ENCODE measurements around the gene MN1.

DNA sequence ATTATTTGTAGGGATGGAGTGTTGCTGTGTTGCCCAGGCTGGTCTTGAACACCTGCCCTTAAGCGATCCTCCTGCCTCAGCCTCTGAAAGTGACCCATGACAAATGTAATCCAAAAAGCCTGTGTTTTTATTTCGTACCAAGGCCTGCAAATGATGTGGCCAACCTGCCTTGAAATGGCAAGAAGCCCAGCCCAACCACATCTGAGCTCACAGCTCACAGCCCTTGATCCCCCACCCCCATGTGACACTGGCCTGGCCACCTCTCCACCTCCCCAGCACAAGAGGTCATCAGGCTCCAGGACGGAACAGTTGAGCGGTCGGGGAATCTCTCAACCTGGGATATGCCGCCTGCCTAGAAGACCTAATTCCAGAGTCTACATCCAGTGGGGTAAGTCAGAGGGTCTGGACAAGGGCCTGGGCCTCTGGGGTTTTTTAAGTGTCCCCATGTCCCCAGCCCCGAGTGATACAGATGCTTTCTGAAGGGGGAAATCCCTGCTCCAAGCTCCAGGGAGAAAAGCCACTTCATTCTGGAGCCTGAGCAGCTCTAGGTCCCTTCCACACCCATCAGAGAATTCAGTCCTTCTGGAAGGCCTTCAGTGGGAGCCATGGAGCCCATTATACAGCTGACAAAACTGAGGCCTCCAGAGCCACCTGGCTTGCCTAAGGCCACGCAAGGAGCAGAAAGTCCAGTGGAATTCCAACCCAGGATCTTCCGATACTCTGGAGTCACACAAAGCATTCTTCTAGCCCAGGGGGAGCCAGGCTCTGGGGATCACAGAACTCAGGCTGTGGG is 70.7 kb downstream of the MN1 start:
- TF ChIP-seq, protein P1, sequence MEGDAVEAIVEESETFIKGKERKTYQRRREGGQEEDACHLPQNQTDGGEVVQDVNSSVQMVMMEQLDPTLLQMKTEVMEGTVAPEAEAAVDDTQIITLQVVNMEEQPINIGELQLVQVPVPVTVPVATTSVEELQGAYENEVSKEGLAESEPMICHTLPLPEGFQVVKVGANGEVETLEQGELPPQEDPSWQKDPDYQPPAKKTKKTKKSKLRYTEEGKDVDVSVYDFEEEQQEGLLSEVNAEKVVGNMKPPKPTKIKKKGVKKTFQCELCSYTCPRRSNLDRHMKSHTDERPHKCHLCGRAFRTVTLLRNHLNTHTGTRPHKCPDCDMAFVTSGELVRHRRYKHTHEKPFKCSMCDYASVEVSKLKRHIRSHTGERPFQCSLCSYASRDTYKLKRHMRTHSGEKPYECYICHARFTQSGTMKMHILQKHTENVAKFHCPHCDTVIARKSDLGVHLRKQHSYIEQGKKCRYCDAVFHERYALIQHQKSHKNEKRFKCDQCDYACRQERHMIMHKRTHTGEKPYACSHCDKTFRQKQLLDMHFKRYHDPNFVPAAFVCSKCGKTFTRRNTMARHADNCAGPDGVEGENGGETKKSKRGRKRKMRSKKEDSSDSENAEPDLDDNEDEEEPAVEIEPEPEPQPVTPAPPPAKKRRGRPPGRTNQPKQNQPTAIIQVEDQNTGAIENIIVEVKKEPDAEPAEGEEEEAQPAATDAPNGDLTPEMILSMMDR (conservative IDR thresholded peaks at IDR 0.05 in 1 of 2, IDR thresholded peaks at IDR 0.05 in 1 of 2; ENCODE audit: low read depth in 1 of 2, low read length in 2 of 2), result no peak
- no peak for TF ChIP-seq EZH2 (IDR thresholded peaks at IDR 0.05; ENCODE audit: low read length, missing control alignments)
